HepG2 (cell line): ENCODE measurements around the gene FGF7. TPM values are rescaled to one million over a fixed set of nuclear protein-coding genes. Genes with fewer than 3 reads are reported as not detected.

Experiments
- FOXC1 ChIP-seq: sonication (generic); formaldehyde crosslinking; IDR thresholded peaks from 2 replicates; pipeline ENCODE4 v1.8.0; 2022; ENCODE audit warnings: mild to moderate bottlenecking, missing genetic modification reagents, borderline replicate concordance
- GLI4 ChIP-seq: sonication (generic); formaldehyde crosslinking; IDR thresholded peaks from 2 replicates; pipeline ENCODE4 v1.5.1; 2020; ENCODE audit warnings: missing genetic modification reagents, mild to moderate bottlenecking, moderate library complexity, borderline replicate concordance
- KAT7 ChIP-seq: IDR thresholded peaks from 2 replicates; pipeline ENCODE4 v1.6.1; 2018; ENCODE audit warnings: borderline replicate concordance, missing compliant biosample characterization
- KLF16 ChIP-seq, 2 experiments: sonication (generic) in 1 of 2; formaldehyde crosslinking in 1 of 2; IDR thresholded peaks; 2 replicates each; pipeline versions ENCODE4 v1.6.1 to v1.8.0; 2016 to 2023; ENCODE audit warnings: missing genetic modification reagents in 2 of 2, missing compliant biosample characterization in 1 of 2
- NFRKB ChIP-seq: fragments of 450-650 bp; IDR thresholded peaks from 2 replicates; pipeline ENCODE4 v1.6.1; 2017
- RAD21 ChIP-seq: fragments of 450-650 bp; formaldehyde crosslinking; IDR thresholded peaks from 2 replicates; pipeline ENCODE4 v1.5.0; 2020; ENCODE audit warnings: mild to moderate bottlenecking
- SMARCE1 ChIP-seq: fragments of 450-650 bp; IDR thresholded peaks from 2 replicates; pipeline ENCODE4 v1.6.1; 2017; ENCODE audit warnings: borderline replicate concordance
- SMC3 ChIP-seq: IDR thresholded peaks from 2 replicates; pipeline ENCODE4 v1.6.1; 2011; ENCODE audit warnings: low read length, improper control_type of control experiment
- THYN1 ChIP-seq: sonication (generic); formaldehyde crosslinking; IDR thresholded peaks from 2 replicates; pipeline ENCODE4 v1.8.1; 2023; ENCODE audit warnings: low read depth, mild to moderate bottlenecking, moderate library complexity, missing genetic modification reagents, borderline replicate concordance
- ZNF484 ChIP-seq: sonication (generic); formaldehyde crosslinking; IDR thresholded peaks from 2 replicates; pipeline ENCODE4 v1.5.1; 2020; ENCODE audit warnings: mild to moderate bottlenecking, low read depth, missing genetic modification reagents, borderline replicate concordance
- ZNF768 ChIP-seq: sonication (generic); formaldehyde crosslinking; IDR thresholded peaks from 2 replicates; pipeline ENCODE4 v1.4.0; 2020; ENCODE audit warnings: missing genetic modification reagents
- polyA plus RNA-seq, 8 experiments: library from polyadenylated mRNA; depleted of rRNA in 3 of 8; stranded (reverse) in 7 of 8; unstranded in 1 of 8; fragments of >200 nt; fragmentation: Illumina TruSeq in 4 of 8; extraction: Trizol in 4 of 8; gene quantifications; 2 replicates each; pipeline versions ENCODE4 v1.2.1 to v1.2.3, GENCODE V29; 2011 to 2016; ENCODE audit warnings: low read depth in 4 of 8, missing spikeins in 1 of 8, mixed read lengths in 1 of 8; ENCODE audit not compliant: insufficient read depth in 1 of 8
- total RNA-seq, 5 experiments: library from RNA; depleted of rRNA; stranded (reverse); fragments of >200 nt; fragmentation: Illumina TruSeq; extraction: Trizol; gene quantifications; 2 replicates each; pipeline ENCODE4 v1.2.3, GENCODE V29; 2016; ENCODE audit warnings: low read depth in 1 of 5
- TF ChIP-seq, protein P1 (sequence below): sonication (generic); formaldehyde crosslinking; IDR thresholded peaks from 2 replicates; pipeline ENCODE4 v1.4.0; 2020; ENCODE audit warnings: mild to moderate bottlenecking, missing genetic modification reagents
- TF ChIP-seq, protein P2 (sequence below): IDR thresholded peaks from 2 replicates; pipeline ENCODE4 v1.6.1; 2012; ENCODE audit warnings: low read depth, low read length, improper control_type of control experiment
- TF ChIP-seq, protein P3 (sequence below), 2 experiments: sonication (generic) in 1 of 2; formaldehyde crosslinking in 1 of 2; IDR thresholded peaks; 2 replicates each; pipeline versions ENCODE4 v1.4.0 to v1.6.1; 2018 to 2020; ENCODE audit warnings: missing genetic modification reagents in 2 of 2, borderline replicate concordance in 1 of 2, low read depth in 1 of 2, mild to moderate bottlenecking in 1 of 2, missing biosample characterization in 1 of 2
- TF ChIP-seq, protein P4 (sequence below): sonication (generic); formaldehyde crosslinking; IDR thresholded peaks from 2 replicates; pipeline ENCODE4 v1.4.0; 2020; ENCODE audit warnings: missing genetic modification reagents
- TF ChIP-seq, protein P5 (sequence below): sonication (generic); formaldehyde crosslinking; IDR thresholded peaks from 2 replicates; pipeline ENCODE4 v1.5.0; 2020; ENCODE audit warnings: mild to moderate bottlenecking, missing genetic modification reagents
- TF ChIP-seq, protein P6 (sequence below): sonication (generic); formaldehyde crosslinking; IDR thresholded peaks from 2 replicates; pipeline ENCODE4 v1.5.0; 2020; ENCODE audit warnings: mild to moderate bottlenecking, missing genetic modification reagents, borderline replicate concordance

The FGF7 gene
- total and polyA plus RNA-seq, 2 of the 13 experiments (the other 11 are each of a cell fraction or from before 2014, with no cell fraction given): not detected

DNA sequence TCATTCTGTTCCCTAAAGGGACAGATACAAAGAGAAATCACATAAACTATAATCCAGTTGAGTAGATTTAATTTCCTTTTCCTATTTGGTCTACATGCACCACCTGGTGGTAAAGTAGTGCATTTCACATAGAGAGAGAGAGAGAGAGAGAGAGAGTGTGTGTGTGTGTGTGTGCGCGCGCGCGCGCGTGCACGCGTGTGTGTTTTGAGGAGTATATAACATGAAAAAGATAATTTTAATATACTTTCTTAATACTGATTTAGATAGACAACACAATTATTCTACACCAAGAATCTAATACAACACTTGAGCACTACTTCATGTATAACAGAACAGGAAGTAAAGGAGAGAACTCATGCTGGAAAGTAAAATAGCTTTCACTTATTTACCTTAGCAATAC is 1.1 kb upstream of the FGF7 start (continued):
- TF ChIP-seq GLI4 (no peak), ZNF484 (CRISPR knock-in tag) (no peak), FOXC1 (CRISPR knock-in tag) (no peak), SMARCE1 (no peak), NFRKB (no peak), THYN1 (CRISPR knock-in tag) (no peak), SMC3 (peak; percentile 78; the same call in 1 of the 2 replicates), KAT7 (no peak), RAD21 (CRISPR knock-in tag) (peak; percentile 39; the same call in 1 of the 2 replicates), KLF16 (CRISPR knock-in tag; IDR thresholded peaks at IDR 0.05) (0 out of 4 replicates have a peak, but pooled peaks of 1 of the 2 experiments have one; percentile 20), ZNF768 (CRISPR knock-in tag) (no peak)
- TF ChIP-seq, protein P1, sequence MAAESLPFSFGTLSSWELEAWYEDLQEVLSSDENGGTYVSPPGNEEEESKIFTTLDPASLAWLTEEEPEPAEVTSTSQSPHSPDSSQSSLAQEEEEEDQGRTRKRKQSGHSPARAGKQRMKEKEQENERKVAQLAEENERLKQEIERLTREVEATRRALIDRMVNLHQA (CRISPR knock-in tag): no peak
- TF ChIP-seq, protein P2, sequence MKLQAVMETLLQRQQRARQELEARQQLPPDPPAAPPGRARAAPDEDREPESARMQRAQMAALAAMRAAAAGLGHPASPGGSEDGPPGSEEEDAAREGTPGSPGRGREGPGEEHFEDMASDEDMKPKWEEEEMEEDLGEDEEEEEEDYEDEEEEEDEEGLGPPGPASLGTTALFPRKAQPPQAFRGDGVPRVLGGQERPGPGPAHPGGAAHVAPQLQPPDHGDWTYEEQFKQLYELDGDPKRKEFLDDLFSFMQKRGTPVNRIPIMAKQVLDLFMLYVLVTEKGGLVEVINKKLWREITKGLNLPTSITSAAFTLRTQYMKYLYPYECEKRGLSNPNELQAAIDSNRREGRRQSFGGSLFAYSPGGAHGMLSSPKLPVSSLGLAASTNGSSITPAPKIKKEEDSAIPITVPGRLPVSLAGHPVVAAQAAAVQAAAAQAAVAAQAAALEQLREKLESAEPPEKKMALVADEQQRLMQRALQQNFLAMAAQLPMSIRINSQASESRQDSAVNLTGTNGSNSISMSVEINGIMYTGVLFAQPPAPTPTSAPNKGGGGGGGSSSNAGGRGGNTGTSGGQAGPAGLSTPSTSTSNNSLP: no peak
- TF ChIP-seq, protein P3, sequence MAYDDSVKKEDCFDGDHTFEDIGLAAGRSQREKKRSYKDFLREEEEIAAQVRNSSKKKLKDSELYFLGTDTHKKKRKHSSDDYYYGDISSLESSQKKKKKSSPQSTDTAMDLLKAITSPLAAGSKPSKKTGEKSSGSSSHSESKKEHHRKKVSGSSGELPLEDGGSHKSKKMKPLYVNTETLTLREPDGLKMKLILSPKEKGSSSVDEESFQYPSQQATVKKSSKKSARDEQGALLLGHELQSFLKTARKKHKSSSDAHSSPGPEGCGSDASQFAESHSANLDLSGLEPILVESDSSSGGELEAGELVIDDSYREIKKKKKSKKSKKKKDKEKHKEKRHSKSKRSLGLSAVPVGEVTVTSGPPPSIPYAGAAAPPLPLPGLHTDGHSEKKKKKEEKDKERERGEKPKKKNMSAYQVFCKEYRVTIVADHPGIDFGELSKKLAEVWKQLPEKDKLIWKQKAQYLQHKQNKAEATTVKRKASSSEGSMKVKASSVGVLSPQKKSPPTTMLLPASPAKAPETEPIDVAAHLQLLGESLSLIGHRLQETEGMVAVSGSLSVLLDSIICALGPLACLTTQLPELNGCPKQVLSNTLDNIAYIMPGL (CRISPR knock-in tag; IDR thresholded peaks at IDR 0.05; ENCODE audit: borderline replicate concordance in 1 of 2, low read depth in 1 of 2): 0 out of 4 replicates have a peak, but pooled peaks have one; percentile 6 to 24
- TF ChIP-seq, protein P4, sequence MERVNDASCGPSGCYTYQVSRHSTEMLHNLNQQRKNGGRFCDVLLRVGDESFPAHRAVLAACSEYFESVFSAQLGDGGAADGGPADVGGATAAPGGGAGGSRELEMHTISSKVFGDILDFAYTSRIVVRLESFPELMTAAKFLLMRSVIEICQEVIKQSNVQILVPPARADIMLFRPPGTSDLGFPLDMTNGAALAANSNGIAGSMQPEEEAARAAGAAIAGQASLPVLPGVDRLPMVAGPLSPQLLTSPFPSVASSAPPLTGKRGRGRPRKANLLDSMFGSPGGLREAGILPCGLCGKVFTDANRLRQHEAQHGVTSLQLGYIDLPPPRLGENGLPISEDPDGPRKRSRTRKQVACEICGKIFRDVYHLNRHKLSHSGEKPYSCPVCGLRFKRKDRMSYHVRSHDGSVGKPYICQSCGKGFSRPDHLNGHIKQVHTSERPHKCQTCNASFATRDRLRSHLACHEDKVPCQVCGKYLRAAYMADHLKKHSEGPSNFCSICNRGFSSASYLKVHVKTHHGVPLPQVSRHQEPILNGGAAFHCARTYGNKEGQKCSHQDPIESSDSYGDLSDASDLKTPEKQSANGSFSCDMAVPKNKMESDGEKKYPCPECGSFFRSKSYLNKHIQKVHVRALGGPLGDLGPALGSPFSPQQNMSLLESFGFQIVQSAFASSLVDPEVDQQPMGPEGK (CRISPR knock-in tag): no peak
- TF ChIP-seq, protein P5, sequence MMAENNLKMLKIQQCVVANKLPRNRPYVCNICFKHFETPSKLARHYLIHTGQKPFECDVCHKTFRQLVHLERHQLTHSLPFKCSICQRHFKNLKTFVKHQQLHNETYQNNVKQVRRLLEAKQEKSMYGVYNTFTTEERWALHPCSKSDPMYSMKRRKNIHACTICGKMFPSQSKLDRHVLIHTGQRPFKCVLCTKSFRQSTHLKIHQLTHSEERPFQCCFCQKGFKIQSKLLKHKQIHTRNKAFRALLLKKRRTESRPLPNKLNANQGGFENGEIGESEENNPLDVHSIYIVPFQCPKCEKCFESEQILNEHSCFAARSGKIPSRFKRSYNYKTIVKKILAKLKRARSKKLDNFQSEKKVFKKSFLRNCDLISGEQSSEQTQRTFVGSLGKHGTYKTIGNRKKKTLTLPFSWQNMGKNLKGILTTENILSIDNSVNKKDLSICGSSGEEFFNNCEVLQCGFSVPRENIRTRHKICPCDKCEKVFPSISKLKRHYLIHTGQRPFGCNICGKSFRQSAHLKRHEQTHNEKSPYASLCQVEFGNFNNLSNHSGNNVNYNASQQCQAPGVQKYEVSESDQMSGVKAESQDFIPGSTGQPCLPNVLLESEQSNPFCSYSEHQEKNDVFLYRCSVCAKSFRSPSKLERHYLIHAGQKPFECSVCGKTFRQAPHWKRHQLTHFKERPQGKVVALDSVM (CRISPR knock-in tag): no peak
- TF ChIP-seq, protein P6, sequence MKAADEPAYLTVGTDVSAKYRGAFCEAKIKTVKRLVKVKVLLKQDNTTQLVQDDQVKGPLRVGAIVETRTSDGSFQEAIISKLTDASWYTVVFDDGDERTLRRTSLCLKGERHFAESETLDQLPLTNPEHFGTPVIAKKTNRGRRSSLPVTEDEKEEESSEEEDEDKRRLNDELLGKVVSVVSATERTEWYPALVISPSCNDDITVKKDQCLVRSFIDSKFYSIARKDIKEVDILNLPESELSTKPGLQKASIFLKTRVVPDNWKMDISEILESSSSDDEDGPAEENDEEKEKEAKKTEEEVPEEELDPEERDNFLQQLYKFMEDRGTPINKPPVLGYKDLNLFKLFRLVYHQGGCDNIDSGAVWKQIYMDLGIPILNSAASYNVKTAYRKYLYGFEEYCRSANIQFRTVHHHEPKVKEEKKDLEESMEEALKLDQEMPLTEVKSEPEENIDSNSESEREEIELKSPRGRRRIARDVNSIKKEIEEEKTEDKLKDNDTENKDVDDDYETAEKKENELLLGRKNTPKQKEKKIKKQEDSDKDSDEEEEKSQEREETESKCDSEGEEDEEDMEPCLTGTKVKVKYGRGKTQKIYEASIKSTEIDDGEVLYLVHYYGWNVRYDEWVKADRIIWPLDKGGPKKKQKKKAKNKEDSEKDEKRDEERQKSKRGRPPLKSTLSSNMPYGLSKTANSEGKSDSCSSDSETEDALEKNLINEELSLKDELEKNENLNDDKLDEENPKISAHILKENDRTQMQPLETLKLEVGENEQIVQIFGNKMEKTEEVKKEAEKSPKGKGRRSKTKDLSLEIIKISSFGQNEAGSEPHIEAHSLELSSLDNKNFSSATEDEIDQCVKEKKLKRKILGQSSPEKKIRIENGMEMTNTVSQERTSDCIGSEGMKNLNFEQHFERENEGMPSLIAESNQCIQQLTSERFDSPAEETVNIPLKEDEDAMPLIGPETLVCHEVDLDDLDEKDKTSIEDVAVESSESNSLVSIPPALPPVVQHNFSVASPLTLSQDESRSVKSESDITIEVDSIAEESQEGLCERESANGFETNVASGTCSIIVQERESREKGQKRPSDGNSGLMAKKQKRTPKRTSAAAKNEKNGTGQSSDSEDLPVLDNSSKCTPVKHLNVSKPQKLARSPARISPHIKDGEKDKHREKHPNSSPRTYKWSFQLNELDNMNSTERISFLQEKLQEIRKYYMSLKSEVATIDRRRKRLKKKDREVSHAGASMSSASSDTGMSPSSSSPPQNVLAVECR (CRISPR knock-in tag): no peak
